ENCODE results near the gene PARVB.

DNA sequence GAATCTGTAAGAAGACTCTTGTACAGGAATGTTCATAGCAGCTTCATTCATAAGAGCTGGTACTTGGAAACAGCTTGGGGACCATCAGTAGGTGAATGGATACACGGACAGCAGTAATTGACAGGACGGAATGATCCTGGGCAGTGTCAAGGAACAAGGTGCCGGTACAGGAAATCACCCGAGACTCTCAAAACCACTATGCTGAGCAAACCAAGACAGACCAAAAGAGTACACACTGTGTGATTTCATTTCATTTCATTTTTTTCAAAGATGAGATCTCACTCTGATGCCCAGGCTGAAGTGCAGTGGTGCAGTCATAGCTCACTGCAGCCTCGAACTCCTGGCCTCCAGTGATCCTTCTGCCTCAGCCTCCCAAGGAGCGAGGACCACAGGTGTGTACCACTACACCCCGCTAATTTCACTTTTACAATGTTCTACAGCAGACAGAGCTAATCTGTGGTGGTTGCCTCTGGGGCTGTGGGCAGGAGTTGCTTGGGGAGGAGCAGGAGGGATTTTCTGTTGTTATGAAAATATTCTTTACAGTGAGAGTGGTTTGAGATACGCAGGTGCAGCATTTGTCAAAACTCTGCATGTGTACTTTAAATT lies 15.6 kb downstream of the PARVB start:
- TF ChIP-seq, protein P1, sequence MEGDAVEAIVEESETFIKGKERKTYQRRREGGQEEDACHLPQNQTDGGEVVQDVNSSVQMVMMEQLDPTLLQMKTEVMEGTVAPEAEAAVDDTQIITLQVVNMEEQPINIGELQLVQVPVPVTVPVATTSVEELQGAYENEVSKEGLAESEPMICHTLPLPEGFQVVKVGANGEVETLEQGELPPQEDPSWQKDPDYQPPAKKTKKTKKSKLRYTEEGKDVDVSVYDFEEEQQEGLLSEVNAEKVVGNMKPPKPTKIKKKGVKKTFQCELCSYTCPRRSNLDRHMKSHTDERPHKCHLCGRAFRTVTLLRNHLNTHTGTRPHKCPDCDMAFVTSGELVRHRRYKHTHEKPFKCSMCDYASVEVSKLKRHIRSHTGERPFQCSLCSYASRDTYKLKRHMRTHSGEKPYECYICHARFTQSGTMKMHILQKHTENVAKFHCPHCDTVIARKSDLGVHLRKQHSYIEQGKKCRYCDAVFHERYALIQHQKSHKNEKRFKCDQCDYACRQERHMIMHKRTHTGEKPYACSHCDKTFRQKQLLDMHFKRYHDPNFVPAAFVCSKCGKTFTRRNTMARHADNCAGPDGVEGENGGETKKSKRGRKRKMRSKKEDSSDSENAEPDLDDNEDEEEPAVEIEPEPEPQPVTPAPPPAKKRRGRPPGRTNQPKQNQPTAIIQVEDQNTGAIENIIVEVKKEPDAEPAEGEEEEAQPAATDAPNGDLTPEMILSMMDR (IDR thresholded peaks at IDR 0.05), result no peak
- no peak for TF ChIP-seq POLR2A (IDR thresholded peaks at IDR 0.05)
- TF ChIP-seq POLR2AphosphoS5 (IDR thresholded peaks at IDR 0.05), result no peak
